ENCODE measurements around the gene NKD2.
"Not testable (repeated sequence)": the region's sequence is repeated elsewhere in the genome, so short reads cannot be mapped to it uniquely, and the experiment has no call there.

Gene NKD2

DNA sequence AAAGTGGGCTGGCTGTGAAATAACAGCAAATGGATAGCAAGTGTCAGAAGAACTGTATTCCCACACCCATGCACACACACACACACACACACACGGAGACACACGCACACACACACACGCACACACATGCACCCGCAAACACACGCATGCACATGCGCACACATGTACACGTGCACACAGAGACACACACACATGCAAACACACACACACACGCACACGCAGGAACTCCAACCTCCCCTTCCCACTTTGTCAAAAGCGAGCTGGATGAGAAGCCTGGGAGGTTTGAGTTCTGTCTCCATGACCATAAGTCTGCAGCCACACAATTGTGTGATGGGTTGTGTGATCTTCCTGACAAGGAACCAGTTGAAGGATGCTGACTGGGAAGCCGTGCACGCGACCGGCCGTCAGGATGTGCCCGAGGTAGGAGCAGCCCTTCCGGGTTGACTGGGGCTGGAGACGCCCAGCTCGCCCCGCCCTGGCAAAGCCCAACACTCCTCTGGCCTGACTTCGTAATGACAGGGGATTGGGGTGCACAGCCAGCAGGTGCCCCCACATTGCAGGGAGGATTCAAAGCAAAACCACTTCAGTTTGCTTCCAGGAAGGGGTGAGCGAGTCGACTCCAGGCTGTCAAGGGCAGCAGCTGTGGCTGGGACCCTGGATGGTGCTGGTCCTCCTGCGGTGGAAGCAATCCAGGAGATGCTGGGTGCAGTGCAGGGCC, 29.3 kb upstream of the NKD2 start:
- no peak for DNase-seq

GRCh38 chr5:980001-980588, 28.5 kb upstream of the NKD2 start:
- no peak for DNase-seq

DNA sequence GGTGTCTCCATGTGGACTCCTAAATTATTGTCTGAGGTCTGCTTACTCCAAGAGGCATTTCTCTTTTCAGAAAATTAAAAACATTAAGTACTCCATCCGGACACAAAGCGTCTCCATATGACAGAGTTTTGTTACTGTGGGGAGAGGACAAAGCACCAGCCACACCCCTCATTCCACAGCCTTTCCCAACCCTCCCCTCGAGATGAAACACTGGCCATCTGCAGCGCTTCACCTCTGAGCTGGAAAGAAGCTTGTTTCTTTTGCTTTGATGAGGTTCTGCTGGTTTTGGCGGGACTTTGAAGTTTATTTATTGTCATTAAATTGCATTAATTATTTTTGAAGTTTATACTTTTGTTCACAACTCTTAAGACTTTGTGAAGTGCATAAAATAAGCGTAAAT, 27.6 kb upstream of the NKD2 start:
- DNase-seq: no peak

- DNase-seq: no peak
These were observed 27.1 kb upstream of the NKD2 start for GRCh38 chr5:981456-981855.

- no peak for DNase-seq
These were observed 26.0 kb upstream of the NKD2 start for GRCh38 chr5:982377-983237.

DNA sequence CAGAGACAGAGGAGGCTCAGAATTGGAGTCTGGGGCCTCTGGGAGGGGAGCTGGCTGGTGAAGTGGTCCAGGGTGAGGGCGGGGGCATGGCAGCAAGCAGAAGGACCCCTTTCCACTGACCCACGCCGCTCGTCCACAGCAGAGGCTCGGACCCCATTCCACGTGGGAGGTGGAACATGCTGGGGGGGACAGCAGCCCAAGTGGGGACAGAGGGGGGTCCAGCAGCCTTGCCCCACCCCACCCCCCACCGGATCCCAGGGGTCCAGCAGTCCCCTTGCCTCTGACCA, 25.4 kb upstream of the NKD2 start:
- no peak for DNase-seq

- no peak for DNase-seq
These were observed 25.0 kb upstream of the NKD2 start for GRCh38 chr5:983568-983967.

GRCh38 chr5:984774-985173, 23.8 kb upstream of the NKD2 start:
- DNase-seq: no peak

GRCh38 chr5:987761-988160, 20.8 kb upstream of the NKD2 start:
- no peak for DNase-seq

DNA sequence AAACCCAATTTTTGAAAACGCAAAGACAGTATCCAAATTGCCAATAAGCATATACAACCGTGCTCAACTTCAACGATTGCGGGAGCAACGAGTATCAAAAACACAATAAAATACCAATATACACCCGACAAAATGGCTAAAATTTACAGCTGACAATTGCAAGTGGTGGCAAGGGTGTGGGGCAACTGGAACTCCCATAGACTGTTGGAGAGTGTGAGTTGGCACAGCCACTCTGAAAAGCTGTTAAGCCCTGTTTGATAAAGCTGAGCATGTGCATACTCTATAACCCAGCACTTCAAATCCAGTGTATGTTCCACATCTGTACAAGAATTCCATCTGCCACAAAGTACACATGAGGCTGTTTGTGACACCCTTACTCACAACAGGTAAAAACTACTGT, 20.3 kb upstream of the NKD2 start:
- DNase-seq: no peak

- no peak for DNase-seq
These were observed 18.6 kb upstream of the NKD2 start for GRCh38 chr5:989961-990530.

DNA sequence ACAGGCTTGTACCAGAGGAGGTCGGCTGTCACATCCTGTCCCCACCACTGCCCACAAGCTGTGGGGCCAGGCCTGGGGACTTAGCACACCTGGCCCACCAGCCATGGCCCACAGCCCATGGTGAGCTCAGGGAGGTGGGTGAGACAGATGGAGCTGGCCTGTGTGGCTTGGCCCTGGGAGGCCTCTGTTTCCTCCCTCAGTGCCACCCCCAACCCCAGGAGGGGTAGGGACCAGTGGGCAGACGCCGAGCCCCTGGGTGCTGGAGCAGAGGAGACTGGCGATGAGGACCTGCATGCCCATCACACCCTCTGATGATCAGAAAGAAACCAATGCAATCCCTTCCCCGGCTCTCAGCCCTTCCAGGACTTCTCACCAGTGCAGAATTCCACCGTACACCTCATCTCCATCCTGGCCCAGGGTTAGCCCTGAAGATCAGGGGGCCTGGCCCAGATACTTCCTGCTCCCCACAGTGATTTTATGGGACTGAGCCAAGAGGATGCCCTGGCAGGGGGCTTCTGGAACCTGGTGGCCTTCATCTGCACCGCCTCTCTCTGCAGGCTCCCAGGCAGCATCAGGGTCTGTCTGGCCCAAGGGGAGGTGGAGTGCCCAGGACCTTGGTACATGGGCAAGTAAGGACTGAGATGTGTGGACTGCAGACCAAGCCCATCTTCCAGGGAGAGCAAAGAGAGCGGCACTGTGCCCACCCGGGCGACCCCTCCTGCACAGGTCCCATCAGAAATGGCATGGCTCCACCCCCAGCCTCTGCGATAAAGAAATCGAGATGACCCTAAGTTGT, 16.9 kb upstream of the NKD2 start:
- DNase-seq: no peak

DNA sequence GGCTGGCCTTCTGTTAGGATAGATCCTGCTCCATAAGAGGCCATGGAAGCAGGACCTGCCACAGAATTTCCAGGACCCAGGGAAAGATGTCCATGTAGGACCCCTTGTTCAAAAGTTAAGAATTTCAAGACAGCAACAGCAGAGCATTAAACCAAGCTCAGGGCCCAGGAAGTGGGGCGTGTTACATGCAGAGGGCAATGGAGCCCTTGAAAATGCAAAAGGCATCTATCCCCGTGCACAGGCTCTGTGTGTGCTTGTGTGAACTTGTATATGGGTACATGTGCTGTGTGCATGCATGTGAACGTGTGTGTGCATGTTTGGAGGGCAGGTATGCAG, 14.4 kb upstream of the NKD2 start:
- no peak for DNase-seq

DNA sequence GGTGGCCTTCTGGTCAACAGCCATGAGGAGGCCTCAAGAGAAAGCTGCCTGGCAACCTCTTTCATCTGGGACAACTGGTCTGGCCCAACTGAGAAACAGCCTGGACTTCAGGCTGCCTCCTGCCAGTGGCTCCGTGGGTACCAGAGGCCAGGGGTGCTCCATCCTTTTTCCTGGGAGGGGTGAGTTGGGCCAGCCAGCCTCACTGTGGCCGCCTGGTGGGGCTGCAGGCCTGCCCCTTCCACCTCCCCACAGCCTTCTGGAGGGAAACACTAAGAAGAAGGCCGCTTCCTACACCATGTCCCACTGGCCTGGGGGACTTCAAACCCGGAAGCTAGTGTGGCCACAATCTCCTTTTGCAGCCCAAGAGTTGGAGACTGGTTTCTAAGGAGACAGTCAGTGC, 13.8 kb upstream of the NKD2 start:
- DNase-seq: no peak

GRCh38 chr5:995318-995717, 13.3 kb upstream of the NKD2 start:
- DNase-seq: no peak

GRCh38 chr5:997001-997474, 11.6 kb upstream of the NKD2 start:
- DNase-seq: no peak

DNA sequence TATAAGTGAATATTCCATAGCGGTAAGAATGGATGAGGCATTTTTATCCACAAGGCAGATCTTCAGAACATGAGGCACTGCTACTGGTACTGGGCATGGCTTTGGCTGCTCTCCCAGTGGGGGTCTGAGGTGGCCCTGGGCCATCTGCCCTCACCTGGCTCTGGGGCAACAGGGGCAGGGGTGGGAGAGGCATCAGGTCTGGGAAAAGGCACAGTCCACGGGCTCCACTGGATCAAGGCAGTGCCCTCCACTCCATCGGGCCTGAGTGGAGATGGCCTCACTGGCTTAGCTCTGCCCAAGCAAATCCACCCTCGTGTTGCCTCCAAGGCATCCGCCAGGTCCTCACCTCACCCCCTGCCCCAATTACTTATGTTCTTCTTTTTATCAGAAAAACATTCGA, 10.9 kb upstream of the NKD2 start:
- no peak for DNase-seq

DNA sequence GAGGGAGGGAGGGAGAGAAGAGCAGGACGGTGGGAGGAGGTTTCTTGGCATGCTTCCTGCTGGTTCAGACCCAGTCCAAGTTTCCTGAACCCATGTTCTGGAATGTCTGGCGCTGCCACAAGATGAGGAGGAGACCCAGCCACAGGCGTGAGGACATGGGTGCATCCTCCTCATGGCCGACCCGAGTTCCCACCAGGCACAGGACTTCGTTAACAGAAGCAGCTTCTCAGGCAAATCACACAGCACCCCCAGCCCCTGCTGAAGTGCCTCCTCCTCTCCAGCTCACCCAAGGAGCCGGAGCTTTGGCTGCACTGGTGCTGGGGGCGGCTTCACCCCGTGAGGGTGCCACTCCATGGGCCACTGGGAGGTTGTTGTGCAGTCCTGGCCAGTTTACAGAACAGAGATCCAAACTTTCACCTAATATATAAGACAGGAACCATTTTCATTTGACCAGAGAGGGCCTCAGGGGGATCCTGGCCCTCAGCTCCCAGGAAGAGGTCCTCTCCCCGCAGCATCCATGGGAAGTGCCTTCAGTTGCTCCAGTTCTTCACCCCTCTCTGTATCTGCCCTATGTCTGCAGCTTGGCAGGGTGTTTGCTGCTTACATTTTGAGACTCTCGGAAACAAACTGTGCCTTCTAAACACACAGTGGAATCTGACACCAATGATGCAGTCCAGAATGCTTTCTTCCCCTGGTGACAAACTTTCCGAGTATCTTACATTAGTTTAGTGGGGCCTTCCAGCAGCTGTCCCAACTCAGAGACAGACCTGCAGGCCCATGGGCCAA, 10.2 kb upstream of the NKD2 start:
- DNase-seq: no peak

DNA sequence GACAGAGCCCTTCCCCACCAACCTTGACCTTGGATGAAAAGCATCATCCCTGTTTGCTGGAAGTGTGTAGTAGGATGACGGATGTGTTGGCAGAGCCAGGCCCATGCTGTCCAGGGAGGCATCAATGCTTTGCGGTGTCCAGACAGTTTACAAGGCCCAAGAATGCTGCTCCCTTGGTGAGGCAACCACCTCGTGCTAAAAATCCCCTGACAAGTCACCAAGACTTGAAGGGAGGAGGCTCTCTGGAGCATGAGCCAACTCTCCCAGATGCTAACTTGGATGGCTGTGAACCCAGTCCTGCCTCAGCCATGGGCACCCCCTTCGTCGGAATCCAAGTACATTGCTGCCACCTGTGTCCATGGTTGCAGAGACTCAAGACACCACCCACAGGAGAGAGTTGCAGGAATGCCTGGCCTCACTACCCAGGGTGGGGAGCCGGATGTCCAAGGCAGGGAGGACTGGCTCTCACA, 9.5 kb upstream of the NKD2 start:
- DNase-seq: no peak

DNA sequence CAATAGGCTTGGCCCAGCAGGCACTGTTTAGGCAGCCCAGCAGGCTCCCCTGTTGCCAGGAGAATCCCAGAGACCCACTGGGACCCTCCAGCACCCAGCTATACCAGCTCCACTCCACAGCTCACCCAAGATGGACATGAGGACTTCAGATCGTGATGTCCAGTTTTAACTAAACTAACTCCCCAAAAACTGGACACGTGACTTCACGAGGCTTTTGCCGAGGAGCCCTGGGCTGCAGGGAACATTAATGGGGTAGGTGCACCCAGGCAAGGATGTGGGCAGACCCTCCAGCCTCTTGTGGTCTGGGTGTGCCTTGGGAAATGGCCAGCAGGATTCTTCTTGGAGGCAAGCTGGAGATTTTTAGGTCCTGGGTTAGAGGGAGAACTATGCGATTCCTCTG, 8.9 kb upstream of the NKD2 start:
- no peak for DNase-seq

DNA sequence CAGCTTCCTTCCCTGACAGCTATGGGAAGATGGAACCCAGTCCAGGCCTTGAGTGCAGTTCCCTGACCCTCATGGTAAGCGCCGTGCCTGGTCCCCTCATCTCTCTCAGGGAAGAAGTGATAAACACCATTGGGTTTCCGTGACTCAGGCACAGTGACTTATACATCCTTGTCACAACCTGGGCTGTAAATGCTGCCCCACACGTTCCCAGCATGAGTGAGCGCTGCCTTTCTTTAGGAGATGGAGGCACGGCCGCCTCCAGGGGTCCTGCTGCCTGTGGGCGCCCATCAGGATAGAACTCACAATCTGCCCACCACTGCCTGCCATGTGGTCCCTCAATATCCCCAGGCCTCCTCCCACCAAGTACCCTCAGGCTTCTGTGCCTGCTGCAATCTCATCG, 8.3 kb upstream of the NKD2 start:
- DNase-seq: no peak

DNA sequence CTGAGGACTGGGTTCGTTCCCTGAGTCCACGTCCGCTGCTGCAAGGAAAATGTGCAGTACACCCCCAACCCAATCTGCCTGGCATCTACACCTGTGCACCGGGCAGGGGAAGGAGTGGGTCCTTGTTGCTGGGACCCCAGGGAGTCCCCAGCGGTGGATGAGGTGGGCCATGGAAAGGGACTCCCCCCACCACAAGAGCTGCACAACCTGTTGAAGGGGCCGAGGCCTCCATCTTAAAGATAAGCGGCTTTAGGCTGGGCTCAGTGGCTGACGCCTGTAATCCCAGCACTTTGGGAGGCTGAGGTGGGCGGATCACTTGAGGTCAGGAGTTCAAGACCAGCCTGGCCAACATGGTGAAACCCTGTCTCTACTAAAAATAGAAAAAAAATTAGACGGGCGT, 7.8 kb upstream of the NKD2 start:
- not testable (repeated sequence) for DNase-seq
